SK-N-MC (cell line): ENCODE data around the gene QKI.

Experiments
- DNase-seq: peaks from one replicate; pipeline ENCODE4 v3.0.0-alpha.2; 2011; ENCODE audit warnings: low read depth, low spot score
- H3K27ac ChIP-seq: fragments of 200-600 bp; sonication (generic); 2 replicates; pipeline ENCODE4 v1.5.1; 2016; ENCODE audit warnings: mixed run types
- H3K36me3 ChIP-seq: fragments of 200-600 bp; sonication (generic); 2 replicates; pipeline ENCODE4 v1.6.1; 2017; ENCODE audit warnings: antibody characterized with exemption, low read length, mixed read lengths; ENCODE audit not compliant: insufficient read depth
- H3K4me3 ChIP-seq: fragments of 200-600 bp; sonication (generic); 2 replicates; pipeline ENCODE4 v1.5.1; 2016
- H3K9ac ChIP-seq: fragments of 200-600 bp; sonication (generic); 2 replicates; pipeline ENCODE4 v1.8.0; 2017; ENCODE audit warnings: mixed run types, mixed read lengths; ENCODE audit not compliant: insufficient read length
- H3K9me3 ChIP-seq: fragments of 200-600 bp; sonication (generic); 2 replicates; pipeline ENCODE4 v1.6.1; 2017; ENCODE audit warnings: low read depth, mild to moderate bottlenecking, antibody characterized with exemption, low read length, moderate library complexity, mixed read lengths
- EZH2 ChIP-seq: fragments of 200-600 bp; sonication (generic); IDR thresholded peaks from one replicate; pipeline ENCODE4 v1.6.1; 2017; ENCODE audit warnings: antibody characterized with exemption
- FOXP2 ChIP-seq: optimal IDR thresholded peaks from 2 replicates; pipeline ENCODE3; 2011; ENCODE audit warnings: mild to moderate bottlenecking, moderate library complexity; ENCODE audit not compliant: insufficient read depth; ENCODE audit errors: extremely low read length, control extremely low read depth
- POLR2AphosphoS5 ChIP-seq: IDR thresholded peaks from 2 replicates; pipeline ENCODE4 v1.6.1; 2012; ENCODE audit warnings: mild to moderate bottlenecking, low read depth, low read length, borderline replicate concordance

Gene QKI

GRCh38 chr6:163414946-163415619, 565 bp downstream of the QKI start:
- no peak for DNase-seq

GRCh38 chr6:163415620-163416556, 1.4 kb downstream of the QKI start:
- DNase-seq: no peak
- H3K9ac ChIP-seq: peak overlapping the region; percentile 68
- no peak for TF ChIP-seq POLR2AphosphoS5
- TF ChIP-seq FOXP2: no peak
- no peak for TF ChIP-seq EZH2
- H3K27ac ChIP-seq: peak overlapping the region; percentile 93
- no peaks in the 10 kb centered on the region for H3K9me3 ChIP-seq
- peak overlapping the region; percentile 82 for H3K4me3 ChIP-seq
- H3K36me3 ChIP-seq: no peaks in the 10 kb centered on the region

More at GRCh38 chr6:163414946-163415619, 565 bp downstream of the QKI start:
- Histone ChIP-seq H3K27ac (no peak overlapping the region), H3K36me3 (no peaks in the 10 kb centered on the region), H3K9ac (peak overlapping the region; percentile 68), H3K9me3 (no peaks in the 10 kb centered on the region), H3K4me3 (peak overlapping the region; percentile 82)
- TF ChIP-seq FOXP2: no peak
- TF ChIP-seq EZH2: no peak
- TF ChIP-seq POLR2AphosphoS5: no peak

- Histone ChIP-seq H3K27ac (peak overlapping the region; percentile 93), H3K9ac (peak overlapping the region; percentile 68), H3K36me3 (no peaks in the 10 kb centered on the region), H3K9me3 (no peaks in the 10 kb centered on the region), H3K4me3 (peak overlapping the region; percentile 82)
- DNase-seq: peak; percentile 84
- TF ChIP-seq EZH2 (no peak), POLR2AphosphoS5 (no peak), FOXP2 (no peak)
Measured at GRCh38 chr6:163416557-163417253, 2.2 kb downstream of the QKI start.

- Histone ChIP-seq H3K27ac (peak overlapping the region; percentile 56), H3K36me3 (no peaks in the 10 kb centered on the region), H3K4me3 (peak overlapping the region; percentile 82), H3K9me3 (no peaks in the 10 kb centered on the region), H3K9ac (peak overlapping the region; percentile 39)
- TF ChIP-seq FOXP2 (no peak), POLR2AphosphoS5 (no peak), EZH2 (no peak)
- DNase-seq: no peak
Measured at GRCh38 chr6:163417595-163417994, 3.1 kb downstream of the QKI start.

- H3K36me3 ChIP-seq: no peaks in the 10 kb centered on the region
- H3K27ac ChIP-seq: no peak overlapping the region
- TF ChIP-seq EZH2: no peak
- TF ChIP-seq POLR2AphosphoS5: no peak
- TF ChIP-seq FOXP2: no peak
- H3K4me3 ChIP-seq: no peak overlapping the region
- H3K9ac ChIP-seq: peak overlapping the region; percentile 43
- no peaks in the 10 kb centered on the region for H3K9me3 ChIP-seq
- no peak for DNase-seq
Measured at GRCh38 chr6:163418311-163419029, 4.0 kb downstream of the QKI start.

- H3K27ac ChIP-seq: no peak overlapping the region
- no peak for DNase-seq
- peak overlapping the region; percentile 2; the same call in 1 of the 2 replicates for H3K4me3 ChIP-seq
- H3K9ac ChIP-seq: peak overlapping the region; percentile 0
- H3K9me3 ChIP-seq: no peaks in the 10 kb centered on the region
- TF ChIP-seq EZH2 (no peak), POLR2AphosphoS5 (no peak), FOXP2 (no peak)
- no peaks in the 10 kb centered on the region for H3K36me3 ChIP-seq
Measured at GRCh38 chr6:163419413-163420288, 5.1 kb downstream of the QKI start.

- Histone ChIP-seq H3K27ac (no peak overlapping the region), H3K4me3 (no peak overlapping the region), H3K9ac (no peak overlapping the region), H3K36me3 (no peaks in the 10 kb centered on the region), H3K9me3 (no peaks in the 10 kb centered on the region)
- DNase-seq: no peak
- TF ChIP-seq POLR2AphosphoS5: no peak
- TF ChIP-seq EZH2: no peak
- no peak for TF ChIP-seq FOXP2
Measured at GRCh38 chr6:163420289-163420614, 5.7 kb downstream of the QKI start.
